Adrenal gland (tissue), 12 donors: ENCODE results near the gene AGPAT4. TPM values are rescaled to one million over a fixed set of nuclear protein-coding genes. Genes with fewer than 3 reads are reported as not detected.
"Not testable (repeated sequence)": the region's sequence is repeated elsewhere in the genome, so short reads cannot be mapped to it uniquely, and the experiment has no call there.

Experiments used
- DNase-seq, 7 donors: peaks; one replicate each; pipeline ENCODE4 v3.0.0-alpha.2; 2019 to 2020
- H3K27ac ChIP-seq, 5 donors: fragments of 200-600 bp; sonication (generic) in 4 of 5; 1 replicate in 3 of 5; 2 replicates in 2 of 5; pipeline versions ENCODE4 v1.5.1 to v1.8.0; 2016 to 2020; ENCODE audit warnings: mild to moderate bottlenecking in 1 of 5
- H3K27me3 ChIP-seq: fragments of 200-600 bp; 2 replicates; pipeline ENCODE4 v1.8.0; 2021
- H3K36me3 ChIP-seq, 2 donors: fragments of 200-600 bp; replicated peaks in 1 of 2; 1 replicate in 1 of 2; 2 replicates in 1 of 2; pipeline versions ENCODE4 v1.5.1 to v1.8.0; 2018 to 2022
- H3K4me1 ChIP-seq, 2 donors: fragments of 200-600 bp; replicated peaks in 1 of 2; 1 replicate in 1 of 2; 2 replicates in 1 of 2; pipeline versions ENCODE4 v1.5.1 to v1.8.0; 2018 to 2021
- H3K4me3 ChIP-seq, 4 donors: fragments of 200-600 bp; sonication (generic) in 3 of 4; one replicate each; pipeline ENCODE4 v1.5.1; 2016 to 2018
- H3K9me3 ChIP-seq, 3 donors: fragments of 200-600 bp; sonication (generic) in 1 of 3; replicated peaks in 1 of 3; 1 replicate in 2 of 3; 2 replicates in 1 of 3; pipeline versions ENCODE4 v1.5.1 to v1.8.0; 2016 to 2021
- POLR2A ChIP-seq, 2 donors: fragments of 450-650 bp; IDR thresholded peaks; one replicate each; pipeline ENCODE4 v1.6.1; 2017; ENCODE audit warnings: antibody characterized with exemption in 2 of 2, mild to moderate bottlenecking in 2 of 2, moderate library complexity in 1 of 2
- WGBS, 4 donors: extraction: QIAGEN DNeasy Blood & Tissue Kit in 2 of 4; methylation state at CpG; one replicate each; pipeline versions ENCODE4 v1.1.5 to v1.1.7; 2013 to 2017; 5-methylcytosine and 5-hydroxymethylcytosine counted together
- intact Hi-C, 2 donors: fragments of 100-400 bp; cut with DNase I; formaldehyde crosslinking; loops; one replicate each; pipeline versions ENCODE4 v1.14.1 to v1.15.0; 2022 to 2023
- polyA plus RNA-seq, 3 donors: library from polyadenylated mRNA; stranded (reverse); fragments of 200-250 nt in 2 of 3; fragments of 350-450 nt in 1 of 3; fragmentation: Illumina TruSeq in 1 of 3; extraction: RNeasy Lipid Tissue Mini Kit (QIAGEN cat#74804) in 1 of 3; gene quantifications; one replicate each; pipeline ENCODE4 v1.2.3, GENCODE V29; 2013 to 2014
- total RNA-seq, 9 donors: library from RNA; depleted of rRNA in 4 of 9; stranded (reverse); fragments of >200 nt in 4 of 9; fragments of 120-200 nt in 1 of 9; fragmentation: NEBNext Ultra II Directional in 1 of 9; extraction: Animal tissue kit (Norgen Biotek cat#: 25700) in 1 of 9; gene quantifications; one replicate each; pipeline versions ENCODE4 v1.1.0 to v1.2.4, GENCODE V29; 2013 to 2023
- TF ChIP-seq, protein P1 (sequence below), 6 experiments: fragments of 450-650 bp in 4 of 6; fragments of 200-600 bp in 2 of 6; sonication (generic) in 1 of 6; IDR thresholded peaks; 1 replicate in 5 of 6; 2 replicates in 1 of 6; pipeline versions ENCODE4 v1.5.1 to v1.8.0; 2016 to 2021; ENCODE audit warnings: antibody characterized with exemption in 6 of 6, mild to moderate bottlenecking in 2 of 6, moderate library complexity in 1 of 6
- donor health status: healthy with polysubstance abuse.
- donor health status: Bipolar disorder and iron deficiency.
- donor health status: DM: yes; HTN: yes; CAD: no.
- donor health status: DM: no; HTN: no; CAD: no.
- donor health status: DM: no; HTN: no; CAD: no.
- donor health status: DM: yes; HTN: yes; CAD: no.

AGPAT4 gene
- total and polyA plus RNA-seq, 12 donors = 2.2 to 13.1 (median 3.7) TPM

DNA sequence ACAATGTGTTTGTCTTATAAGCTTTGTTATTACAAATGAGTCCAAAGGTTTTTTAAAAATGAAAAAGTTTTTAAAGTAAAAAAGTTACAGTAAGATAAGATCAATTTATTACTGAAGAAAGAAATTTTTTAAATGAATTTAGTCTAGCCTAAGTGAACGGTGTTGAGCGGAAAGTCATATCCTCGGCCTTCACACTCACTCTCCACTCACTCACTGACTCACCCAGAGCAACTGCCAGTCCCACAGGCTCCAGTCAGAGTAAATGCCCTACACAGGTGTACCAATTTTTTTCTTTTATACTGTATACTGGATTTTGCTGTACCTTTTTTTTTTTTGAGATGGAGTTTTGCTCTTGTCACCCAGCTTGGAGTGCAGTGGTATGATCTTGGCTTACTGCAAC is 42.7 kb upstream of the AGPAT4 start:
- TF ChIP-seq POLR2A (IDR thresholded peaks at IDR 0.05) = no peak
- TF ChIP-seq, protein P1, sequence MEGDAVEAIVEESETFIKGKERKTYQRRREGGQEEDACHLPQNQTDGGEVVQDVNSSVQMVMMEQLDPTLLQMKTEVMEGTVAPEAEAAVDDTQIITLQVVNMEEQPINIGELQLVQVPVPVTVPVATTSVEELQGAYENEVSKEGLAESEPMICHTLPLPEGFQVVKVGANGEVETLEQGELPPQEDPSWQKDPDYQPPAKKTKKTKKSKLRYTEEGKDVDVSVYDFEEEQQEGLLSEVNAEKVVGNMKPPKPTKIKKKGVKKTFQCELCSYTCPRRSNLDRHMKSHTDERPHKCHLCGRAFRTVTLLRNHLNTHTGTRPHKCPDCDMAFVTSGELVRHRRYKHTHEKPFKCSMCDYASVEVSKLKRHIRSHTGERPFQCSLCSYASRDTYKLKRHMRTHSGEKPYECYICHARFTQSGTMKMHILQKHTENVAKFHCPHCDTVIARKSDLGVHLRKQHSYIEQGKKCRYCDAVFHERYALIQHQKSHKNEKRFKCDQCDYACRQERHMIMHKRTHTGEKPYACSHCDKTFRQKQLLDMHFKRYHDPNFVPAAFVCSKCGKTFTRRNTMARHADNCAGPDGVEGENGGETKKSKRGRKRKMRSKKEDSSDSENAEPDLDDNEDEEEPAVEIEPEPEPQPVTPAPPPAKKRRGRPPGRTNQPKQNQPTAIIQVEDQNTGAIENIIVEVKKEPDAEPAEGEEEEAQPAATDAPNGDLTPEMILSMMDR (IDR thresholded peaks at IDR 0.05) = no peak

GRCh38 chr6:161315246-161315917 is 41.5 kb upstream of the AGPAT4 start:
- H3K36me3 ChIP-seq, H3K4me3 ChIP-seq, H3K4me1 ChIP-seq, H3K27ac ChIP-seq, intact Hi-C loops, DNase-seq, H3K9me3 ChIP-seq, H3K27me3 ChIP-seq: not testable (repeated sequence)
- 81 to 91% (median 86%) methylated on average over 15 of the region's 15 CpGs for WGBS, 4 donors

More for the DNA sequence above, 42.7 kb upstream of the AGPAT4 start:
- 66 to 90% (median 77%) methylated on average over 3 of the region's 3 CpGs for whole genome bisulfite sequencing, 4 donors
- H3K36me3 ChIP-seq = no peaks in the 10 kb centered on the region
- H3K27me3 ChIP-seq = no peaks in the 10 kb centered on the region
- H3K4me1 ChIP-seq = no peaks in the 10 kb centered on the region
- no peak for DNase-seq
- H3K27ac ChIP-seq = no peak overlapping the region
- no peak overlapping the region for H3K4me3 ChIP-seq
- no peaks in the 10 kb centered on the region for H3K9me3 ChIP-seq
- intact Hi-C loops = no loop called here

GRCh38 chr6:161314541-161315245 is 40.8 kb upstream of the AGPAT4 start:
- H3K9me3 ChIP-seq, DNase-seq, H3K27me3 ChIP-seq, H3K36me3 ChIP-seq, H3K4me3 ChIP-seq, intact Hi-C loops, H3K4me1 ChIP-seq, H3K27ac ChIP-seq: not testable (repeated sequence)
- WGBS, 4 donors = 91 to 95% (median 93%) methylated on average over 17 to 20 of the region's 20 CpGs

DNA sequence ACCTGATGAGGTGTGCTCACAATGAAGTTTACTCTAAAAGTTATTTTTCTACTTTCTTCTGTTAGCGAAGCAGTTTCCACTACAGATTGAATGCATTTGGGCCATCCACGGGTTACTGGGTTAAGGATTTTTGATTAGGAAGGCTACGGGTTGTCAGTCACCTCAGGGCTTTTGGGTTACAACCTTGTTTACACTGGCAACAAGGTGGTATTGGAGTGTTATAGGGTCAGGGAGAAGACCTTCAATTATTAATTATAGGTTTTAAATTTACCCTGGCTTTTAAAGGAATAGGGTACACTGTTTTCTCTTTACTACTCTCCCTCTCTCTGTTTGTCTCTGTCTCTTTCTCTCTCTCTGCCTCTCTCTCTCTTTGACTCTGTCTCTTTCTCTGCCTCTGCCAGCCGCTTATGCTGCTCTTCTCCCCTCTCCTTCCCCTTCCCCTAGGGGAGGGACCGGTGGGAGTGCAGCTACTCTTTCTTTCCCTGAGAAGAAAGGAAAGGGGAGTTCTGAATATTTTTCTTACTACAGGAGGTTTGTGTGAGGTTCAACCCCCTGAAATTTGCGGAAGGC is 40.2 kb upstream of the AGPAT4 start:
- H3K27ac ChIP-seq = no peak overlapping the region
- DNase-seq = no peak
- no peaks in the 10 kb centered on the region for H3K4me1 ChIP-seq
- no peaks in the 10 kb centered on the region for H3K27me3 ChIP-seq
- no peaks in the 10 kb centered on the region for H3K9me3 ChIP-seq
- WGBS, 4 donors = 82 to 91% (median 87%) methylated on average over 6 of the region's 6 CpGs
- H3K4me3 ChIP-seq = no peak overlapping the region
- H3K36me3 ChIP-seq = no peaks in the 10 kb centered on the region
- TF ChIP-seq, protein P1 (IDR thresholded peaks at IDR 0.05) = no peak
- no peak for TF ChIP-seq POLR2A (IDR thresholded peaks at IDR 0.05)
- intact Hi-C loops = no loop called here

- H3K4me3 ChIP-seq, H3K27me3 ChIP-seq, H3K4me1 ChIP-seq, H3K27ac ChIP-seq, intact Hi-C loops, DNase-seq, H3K36me3 ChIP-seq, H3K9me3 ChIP-seq: not testable (repeated sequence)
- WGBS, 4 donors = 60 to 77% (median 76%) methylated on average over 3 of the region's 3 CpGs
Observed at GRCh38 chr6:161313475-161313874, 39.6 kb upstream of the AGPAT4 start.

GRCh38 chr6:161309774-161310173 is 35.9 kb upstream of the AGPAT4 start:
- H3K4me3 ChIP-seq, DNase-seq, H3K36me3 ChIP-seq, intact Hi-C loops, H3K27ac ChIP-seq, H3K27me3 ChIP-seq, H3K9me3 ChIP-seq, H3K4me1 ChIP-seq: not testable (repeated sequence)
- 80 to 88% (median 81%) methylated on average over 7 of the region's 7 CpGs for WGBS, 4 donors
